AML-193 (cell line): ENCODE data around the gene C1QL1.
A peak's percentile ranks its signal among the peaks of the same experiment; 100 is the strongest.

Experiments
- DNase-seq, 2 experiments: peaks; one replicate each; lab custom pipeline; 2025; lab: John Stamatoyannopoulos, UW

C1QL1 gene

GRCh38 chr17:44914698-44915271, 53.3 kb downstream of the C1QL1 start:
- DNase-seq: no peak

- no peak for DNase-seq
These were observed 54.0 kb downstream of the C1QL1 start for GRCh38 chr17:44914148-44914547.

GRCh38 chr17:44913676-44914075, 54.4 kb downstream of the C1QL1 start:
- no peak for DNase-seq

GRCh38 chr17:44912763-44913544, 55.1 kb downstream of the C1QL1 start:
- no peak for DNase-seq

- peak; percentile 43 to 46 for DNase-seq
These were observed 56.7 kb downstream of the C1QL1 start for GRCh38 chr17:44911133-44912001.

- DNase-seq: no peak
These were observed 57.6 kb downstream of the C1QL1 start for GRCh38 chr17:44910231-44911106.
